ENCODE measurements around the gene FAM53B.

- TF ChIP-seq CTCF (IDR thresholded peaks at IDR 0.05) (no peak), POLR2A (IDR thresholded peaks at IDR 0.05) (no peak), POLR2AphosphoS5 (IDR thresholded peaks at IDR 0.05) (no peak), EP300 (IDR thresholded peaks at IDR 0.05) (no peak)
These were observed 117.3 kb downstream of the FAM53B start for GRCh38 chr10:124626759-124627380.
